ENCODE data around the gene AP2A2. TPM values are rescaled to one million over a fixed set of nuclear protein-coding genes. Genes with fewer than 3 reads are reported as not detected.

The AP2A2 gene
- total RNA-seq, 2 donors from 2014 or later: 79.4 to 97.7 TPM

DNA sequence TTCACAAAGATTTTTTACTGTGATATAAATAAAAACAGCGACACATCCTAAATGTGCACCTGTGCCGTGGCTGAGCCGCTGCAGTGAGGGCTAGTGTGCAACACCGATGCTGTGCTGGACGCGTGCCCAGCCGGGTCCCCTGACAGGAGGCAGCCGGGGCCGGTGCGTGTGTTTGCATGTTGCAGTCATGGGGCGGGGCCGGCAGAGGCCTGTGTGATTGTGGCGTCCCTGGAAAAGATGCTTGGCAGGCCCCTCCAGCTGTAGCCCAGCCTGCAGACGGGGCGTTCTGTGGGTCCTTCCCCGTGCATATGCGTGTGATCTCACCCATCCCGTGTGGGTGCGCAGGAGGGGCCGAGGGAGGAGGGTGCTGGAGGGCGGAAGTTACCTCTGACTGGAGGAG lies 80.3 kb downstream of the AP2A2 start:
- no peaks in the 10 kb centered on the region for H3K9me3 Mint-ChIP-seq

DNA sequence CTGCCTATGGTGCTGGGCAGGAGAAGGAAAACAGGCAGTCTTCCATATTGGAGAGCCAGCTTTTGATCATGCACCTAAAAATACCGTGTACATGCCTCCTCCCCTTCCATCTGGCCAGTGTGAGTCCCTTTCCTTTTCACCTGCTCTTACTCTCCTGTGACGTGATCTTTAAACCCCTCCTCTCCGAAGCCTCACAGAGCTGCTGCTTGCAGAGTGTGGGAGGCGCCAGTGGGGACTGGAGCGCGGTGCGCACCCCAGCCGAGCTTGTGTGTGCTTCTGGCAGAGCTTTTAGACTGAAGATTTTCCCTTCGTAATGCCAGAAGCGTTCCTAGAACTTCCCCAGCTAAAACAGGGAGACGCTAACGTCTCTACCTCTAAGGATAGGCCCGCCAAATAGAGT lies 81.1 kb downstream of the AP2A2 start:
- Mint-ChIP-seq H3K27me3 (ENCODE audit: insufficient read depth) (no peaks in the 10 kb centered on the region), H3K27ac (peak overlapping the region; percentile 52), H3K9me3 (no peaks in the 10 kb centered on the region), H3K4me3 (no peak overlapping the region), H3K36me3 (ENCODE audit: low read depth) (peaks cover 66% of the 10 kb centered on the region), H3K4me1 (no peaks in the 10 kb centered on the region)
- Histone ChIP-seq H3K27ac (ENCODE audit: low read depth, low read length) (no peak overlapping the region), H3K27me3 (ENCODE audit: control insufficient read depth, insufficient read depth, low read length, poor library complexity, severe bottlenecking) (no peaks in the 10 kb centered on the region), H3K4me3 (ENCODE audit: low read length) (no peak overlapping the region), H3K9me3 (ENCODE audit: control insufficient read depth, low read length) (no peaks in the 10 kb centered on the region), H3K36me3 (ENCODE audit: control insufficient read depth, insufficient read depth, low read length) (peaks cover 58% of the 10 kb centered on the region), H3K9ac (ENCODE audit: extremely low read depth, low read length, poor library complexity, severe bottlenecking) (no peak overlapping the region), H3K4me1 (ENCODE audit: control insufficient read depth, insufficient read depth, low read length) (no peaks in the 10 kb centered on the region)
- WGBS, 2 experiments (ENCODE audit: insufficient coverage in 1 of 2, insufficient read length in 1 of 2): 94 to 95% methylated on average over 9 to 13 of the region's 13 CpGs
- DNase-seq: no peak
- TF ChIP-seq, protein P1, sequence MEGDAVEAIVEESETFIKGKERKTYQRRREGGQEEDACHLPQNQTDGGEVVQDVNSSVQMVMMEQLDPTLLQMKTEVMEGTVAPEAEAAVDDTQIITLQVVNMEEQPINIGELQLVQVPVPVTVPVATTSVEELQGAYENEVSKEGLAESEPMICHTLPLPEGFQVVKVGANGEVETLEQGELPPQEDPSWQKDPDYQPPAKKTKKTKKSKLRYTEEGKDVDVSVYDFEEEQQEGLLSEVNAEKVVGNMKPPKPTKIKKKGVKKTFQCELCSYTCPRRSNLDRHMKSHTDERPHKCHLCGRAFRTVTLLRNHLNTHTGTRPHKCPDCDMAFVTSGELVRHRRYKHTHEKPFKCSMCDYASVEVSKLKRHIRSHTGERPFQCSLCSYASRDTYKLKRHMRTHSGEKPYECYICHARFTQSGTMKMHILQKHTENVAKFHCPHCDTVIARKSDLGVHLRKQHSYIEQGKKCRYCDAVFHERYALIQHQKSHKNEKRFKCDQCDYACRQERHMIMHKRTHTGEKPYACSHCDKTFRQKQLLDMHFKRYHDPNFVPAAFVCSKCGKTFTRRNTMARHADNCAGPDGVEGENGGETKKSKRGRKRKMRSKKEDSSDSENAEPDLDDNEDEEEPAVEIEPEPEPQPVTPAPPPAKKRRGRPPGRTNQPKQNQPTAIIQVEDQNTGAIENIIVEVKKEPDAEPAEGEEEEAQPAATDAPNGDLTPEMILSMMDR (conservative IDR thresholded peaks at IDR 0.05): no peak

More for the DNA sequence above, 80.3 kb downstream of the AP2A2 start:
- peaks cover 68% of the 10 kb centered on the region for H3K36me3 Mint-ChIP-seq (ENCODE audit: low read depth)
- H3K4me3 Mint-ChIP-seq: no peak overlapping the region
- H3K27ac Mint-ChIP-seq: peak overlapping the region; percentile 42
- DNase-seq: no peak
- Histone ChIP-seq H3K9ac (ENCODE audit: extremely low read depth, low read length, poor library complexity, severe bottlenecking) (no peak overlapping the region), H3K27ac (ENCODE audit: low read depth, low read length) (no peak overlapping the region), H3K27me3 (ENCODE audit: control insufficient read depth, insufficient read depth, low read length, poor library complexity, severe bottlenecking) (no peaks in the 10 kb centered on the region), H3K36me3 (ENCODE audit: control insufficient read depth, insufficient read depth, low read length) (peaks cover 62% of the 10 kb centered on the region), H3K4me3 (ENCODE audit: low read length) (no peak overlapping the region), H3K4me1 (ENCODE audit: control insufficient read depth, insufficient read depth, low read length) (no peaks in the 10 kb centered on the region), H3K9me3 (ENCODE audit: control insufficient read depth, low read length) (no peaks in the 10 kb centered on the region)
- 96 to 97% methylated on average over 16 to 21 of the region's 21 CpGs for WGBS, 2 experiments (ENCODE audit: insufficient coverage in 1 of 2, insufficient read length in 1 of 2)
- TF ChIP-seq, protein P1 (conservative IDR thresholded peaks at IDR 0.05): no peak
- no peaks in the 10 kb centered on the region for H3K4me1 Mint-ChIP-seq
- H3K27me3 Mint-ChIP-seq (ENCODE audit: insufficient read depth): no peaks in the 10 kb centered on the region

DNA sequence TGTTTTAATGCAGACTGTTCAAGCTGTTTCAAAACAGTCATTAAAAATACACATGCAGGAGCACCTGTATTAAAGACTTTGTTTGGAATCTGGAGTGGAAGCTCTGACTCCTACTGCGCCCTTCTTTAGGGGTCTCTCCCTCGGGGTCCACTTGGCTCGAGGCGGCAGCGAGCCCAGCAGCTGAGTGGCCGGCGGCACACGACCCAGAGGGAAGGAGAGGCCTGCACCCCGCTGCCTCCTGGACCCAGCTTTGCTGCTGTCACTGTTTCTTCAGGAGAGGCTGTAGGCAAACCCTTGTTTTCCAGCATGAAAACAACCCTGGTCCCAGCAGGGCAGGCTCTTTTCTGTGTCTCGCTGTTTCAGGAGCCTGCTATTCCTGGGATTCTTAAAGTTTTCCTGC lies 81.6 kb downstream of the AP2A2 start:
- H3K4me1 Mint-ChIP-seq: no peaks in the 10 kb centered on the region
- TF ChIP-seq, protein P1 (conservative IDR thresholded peaks at IDR 0.05): no peak
- H3K27ac Mint-ChIP-seq: peak overlapping the region; percentile 52
- DNase-seq: no peak
- 94 to 95% methylated on average over 8 to 10 of the region's 10 CpGs for WGBS, 2 experiments (ENCODE audit: insufficient coverage in 1 of 2, insufficient read length in 1 of 2)
- no peaks in the 10 kb centered on the region for H3K9me3 Mint-ChIP-seq
- H3K27me3 ChIP-seq (ENCODE audit: control insufficient read depth, insufficient read depth, low read length, poor library complexity, severe bottlenecking): no peaks in the 10 kb centered on the region
- H3K4me1 ChIP-seq (ENCODE audit: control insufficient read depth, insufficient read depth, low read length): no peaks in the 10 kb centered on the region
- H3K36me3 ChIP-seq (ENCODE audit: control insufficient read depth, insufficient read depth, low read length): peaks cover 58% of the 10 kb centered on the region
- H3K4me3 ChIP-seq (ENCODE audit: low read length): no peak overlapping the region
- H3K4me3 Mint-ChIP-seq: no peak overlapping the region
- peaks cover 65% of the 10 kb centered on the region for H3K36me3 Mint-ChIP-seq (ENCODE audit: low read depth)
- no peaks in the 10 kb centered on the region for H3K27me3 Mint-ChIP-seq (ENCODE audit: insufficient read depth)
- no peaks in the 10 kb centered on the region for H3K9me3 ChIP-seq (ENCODE audit: control insufficient read depth, low read length)
- no peak overlapping the region for H3K9ac ChIP-seq (ENCODE audit: extremely low read depth, low read length, poor library complexity, severe bottlenecking)
- H3K27ac ChIP-seq (ENCODE audit: low read depth, low read length): no peak overlapping the region
